GM20431 (cell line): ENCODE data around the gene PPP2R5A.
"Not testable (repeated sequence)": the region's sequence is repeated elsewhere in the genome, so short reads cannot be mapped to it uniquely, and the experiment has no call there.

ENCODE experiments used
- in situ Hi-C: fragments of 300-500 bp; cut with MseI, MboI; formaldehyde crosslinking; loops from one replicate; pipeline ENCODE4 v1.15.0; 2020; ENCODE audit warnings: low sequenced_read_pairs; ENCODE audit not compliant: unreplicated experiment

PPP2R5A gene

GRCh38 chr1:212261361-212261929 is 23.8 kb upstream of the PPP2R5A start:
- in situ Hi-C loops = no loop called here

GRCh38 chr1:212267017-212267416 is 18.2 kb upstream of the PPP2R5A start:
- in situ Hi-C loops = no loop called here

GRCh38 chr1:212267460-212267859 is 17.8 kb upstream of the PPP2R5A start:
- in situ Hi-C loops = no loop called here

- in situ Hi-C loops = no loop called here
These were observed 15.9 kb upstream of the PPP2R5A start for GRCh38 chr1:212269306-212269705.

GRCh38 chr1:212270564-212270963 is 14.6 kb upstream of the PPP2R5A start:
- in situ Hi-C loops = no loop called here

- in situ Hi-C loops = no loop called here
These were observed 14.0 kb upstream of the PPP2R5A start for GRCh38 chr1:212271234-212271633.

- in situ Hi-C loops = no loop called here
These were observed 13.3 kb upstream of the PPP2R5A start for GRCh38 chr1:212271823-212272485.

- in situ Hi-C loops = no loop called here
These were observed 3.6 kb upstream of the PPP2R5A start for GRCh38 chr1:212281590-212281989.

GRCh38 chr1:212283741-212284140 is 1.5 kb upstream of the PPP2R5A start:
- in situ Hi-C loops = no loop called here

GRCh38 chr1:212284332-212284743 is 872 bp upstream of the PPP2R5A start:
- in situ Hi-C loops = no loop called here

- in situ Hi-C loops = no loop called here
These were observed 710 bp downstream of the PPP2R5A start for GRCh38 chr1:212285685-212286555.

- in situ Hi-C loops = no loop called here
These were observed 1.4 kb downstream of the PPP2R5A start for GRCh38 chr1:212286556-212287131.

GRCh38 chr1:212287261-212287895 is 2.2 kb downstream of the PPP2R5A start:
- in situ Hi-C loops = no loop called here

- in situ Hi-C loops = not testable (repeated sequence)
These were observed 2.8 kb downstream of the PPP2R5A start for GRCh38 chr1:212287995-212288394.

- in situ Hi-C loops = no loop called here
These were observed 3.4 kb downstream of the PPP2R5A start for GRCh38 chr1:212288615-212289014.

GRCh38 chr1:212289262-212290077 is 4.3 kb downstream of the PPP2R5A start:
- in situ Hi-C loops = no loop called here

- in situ Hi-C loops = no loop called here
These were observed 5.4 kb downstream of the PPP2R5A start for GRCh38 chr1:212290608-212291007.

GRCh38 chr1:212291505-212292134 is 6.4 kb downstream of the PPP2R5A start:
- in situ Hi-C loops = no loop called here
